SK-N-SH treated with all-trans-retinoic acid at 6 μM for 48 hours (cell line): ENCODE measurements around the gene HACD2.

Experiments used
- BACH2 ChIP-seq: fragments of 250-450 bp; sonication (Bioruptor Pico); IDR thresholded peaks from 2 replicates; pipeline ENCODE4 v1.9.0; 2021; ENCODE audit warnings: mild to moderate bottlenecking, borderline replicate concordance
- ESRRG ChIP-seq: fragments of 250-450 bp; sonication (Bioruptor Pico); IDR thresholded peaks from 2 replicates; pipeline ENCODE4 v1.6.1; 2021; ENCODE audit warnings: mild to moderate bottlenecking
- OSR1 ChIP-seq: fragments of 250-450 bp; sonication (Bioruptor Pico); IDR thresholded peaks from 2 replicates; pipeline ENCODE4 v1.8.0; 2022; ENCODE audit warnings: moderate library complexity, mild to moderate bottlenecking, inconsistent platforms
- PATZ1 ChIP-seq: fragments of 250-450 bp; sonication (Bioruptor Pico); IDR thresholded peaks from 2 replicates; pipeline ENCODE4 v1.8.0; 2020; ENCODE audit warnings: mild to moderate bottlenecking, moderate library complexity, borderline replicate concordance
- PPARA ChIP-seq: fragments of 250-450 bp; sonication (Bioruptor Pico); IDR thresholded peaks from 2 replicates; pipeline ENCODE4 v1.5.0; 2020; ENCODE audit warnings: mild to moderate bottlenecking, borderline replicate concordance
- RARB ChIP-seq: fragments of 250-450 bp; sonication (Bioruptor Pico); IDR thresholded peaks from 2 replicates; pipeline ENCODE4 v1.8.0; 2021; ENCODE audit warnings: mild to moderate bottlenecking, moderate library complexity
- SNAI2 ChIP-seq: fragments of 250-450 bp; sonication (Bioruptor Pico); IDR thresholded peaks from 2 replicates; pipeline ENCODE4 v1.5.0; 2020; ENCODE audit warnings: mild to moderate bottlenecking, moderate library complexity
- ZC3H10 ChIP-seq: fragments of 250-450 bp; sonication (Bioruptor Pico); IDR thresholded peaks from 2 replicates; pipeline ENCODE4 v1.5.1; 2021; ENCODE audit warnings: mild to moderate bottlenecking, moderate library complexity
- ZFP3 ChIP-seq: fragments of 250-450 bp; sonication (Bioruptor Pico); IDR thresholded peaks from 2 replicates; pipeline ENCODE4 v1.5.0; 2020; ENCODE audit warnings: mild to moderate bottlenecking, moderate library complexity
- ZNF70 ChIP-seq: fragments of 450-650 bp; formaldehyde crosslinking; IDR thresholded peaks from 2 replicates; pipeline ENCODE4 v1.5.0; 2020; ENCODE audit warnings: mild to moderate bottlenecking, moderate library complexity
- ZNF8 ChIP-seq: fragments of 450-650 bp; formaldehyde crosslinking; IDR thresholded peaks from 2 replicates; pipeline ENCODE4 v1.5.0; 2020; ENCODE audit warnings: mild to moderate bottlenecking, moderate library complexity

GRCh38 chr3:123525433-123525832 is 59.4 kb downstream of the HACD2 start:
- no peak for TF ChIP-seq ZC3H10 (CRISPR knock-in tag)
- TF ChIP-seq ZFP3, result no peak
- no peak for TF ChIP-seq PATZ1
- TF ChIP-seq SNAI2 (CRISPR knock-in tag), result no peak
- TF ChIP-seq RARB (CRISPR knock-in tag), result no peak
- no peak for TF ChIP-seq ZNF70
- TF ChIP-seq ZNF8, result no peak
- no peak for TF ChIP-seq ESRRG (CRISPR knock-in tag)
- TF ChIP-seq PPARA (CRISPR knock-in tag), result no peak
- no peak for TF ChIP-seq BACH2
- no peak for TF ChIP-seq OSR1 (CRISPR knock-in tag)
